ENCODE data around the gene SERP2. TPM values are rescaled to one million over a fixed set of nuclear protein-coding genes. Genes with fewer than 3 reads are reported as not detected.
A peak's percentile ranks its signal among the peaks of the same experiment; 100 is the strongest.

The SERP2 gene
- total and polyA plus RNA-seq, 2 of the 8 experiments (the other 6 are each of a cell fraction or from before 2014, with no cell fraction given), result 2.0 to 2.3 TPM

- Histone ChIP-seq H2BK5ac (ENCODE audit: low read depth, low read length) (no peak overlapping the region), H3K9ac (replicated peaks in 1 of 4; ENCODE audit: extremely low read depth in 1 of 4, low read depth in 3 of 4, low read length in 3 of 4) (no peak overlapping the region), H3K4me2 (ENCODE audit: insufficient read depth in 1 of 2, low read depth in 2 of 2, low read length in 2 of 2) (no peak overlapping the region), H3K36me3 (ENCODE audit: control insufficient read depth in 2 of 4, insufficient read depth in 4 of 4, low read length in 3 of 4) (peaks cover 6 to 24% (median 14%) of the 10 kb centered on the region in 4 experiments), H4K8ac (ENCODE audit: extremely low read depth, insufficient read depth, low read length) (no peak overlapping the region), H2BK15ac (ENCODE audit: low read length) (no peak overlapping the region), H3K9me3 (ENCODE audit: insufficient read depth in 2 of 2, low read depth in 1 of 2, low read length in 1 of 2) (no peaks in the 10 kb centered on the region; a peak in 1 of 4 replicates), H3K14ac (ENCODE audit: insufficient read length) (no peak overlapping the region), H2AFZ (ENCODE audit: low read length) (no peak overlapping the region), H3K27me3 (replicated peaks in 1 of 4; ENCODE audit: control insufficient read depth in 3 of 4, extremely low read depth in 1 of 4, insufficient read depth in 3 of 4, low read length in 3 of 4) (no peaks in the 10 kb centered on the region), H2BK12ac (ENCODE audit: low read depth, low read length) (no peak overlapping the region), H3K79me1 (ENCODE audit: low read depth, low read length) (no peaks in the 10 kb centered on the region; the same call in 1 of the 2 replicates), H4K20me1 (replicated peaks in 1 of 2; ENCODE audit: control insufficient read depth in 1 of 2, insufficient read depth in 2 of 2, low read length in 2 of 2) (peaks cover 0 to 9% of the 10 kb centered on the region in 2 experiments), H2AK5ac (ENCODE audit: low read depth, low read length) (no peak overlapping the region), H3K4me3 (ENCODE audit: extremely low read depth in 1 of 4, insufficient read depth in 2 of 4, low read depth in 3 of 4, low read length in 4 of 4) (no peak overlapping the region), H3K27ac (ENCODE audit: low read depth, low read length) (no peak overlapping the region), H3K56ac (replicated peaks; ENCODE audit: insufficient read length, low read depth, low read length) (no peak overlapping the region), H2BK20ac (ENCODE audit: low read length) (no peak overlapping the region), H4K91ac (replicated peaks; ENCODE audit: insufficient read length, low read length) (no peak overlapping the region), H4K5ac (ENCODE audit: insufficient read length, low read depth, low read length) (no peak overlapping the region), H3K23me2 (ENCODE audit: low read depth, low read length) (0 out of 2 replicates have a peak, but pooled peaks cover 2% of the 10 kb centered on the region), H3K23ac (ENCODE audit: insufficient read length) (no peak overlapping the region), H3K4me1 (replicated peaks in 1 of 4; ENCODE audit: control insufficient read depth in 3 of 4, insufficient read depth in 4 of 4, low read length in 3 of 4) (peaks cover 0 to 8% (median 5%) of the 10 kb centered on the region in 4 experiments; a peak in 5 of 7 replicates), H3K79me2 (ENCODE audit: control insufficient read depth in 1 of 2, insufficient read depth in 2 of 2, low read length in 2 of 2) (peaks cover 0 to 28% of the 10 kb centered on the region in 2 experiments; a peak in 2 of 4 replicates), H2BK120ac (replicated peaks; ENCODE audit: low read depth, low read length) (no peak overlapping the region), H3K18ac (ENCODE audit: extremely low read depth, low read length) (no peak overlapping the region), H3K4ac (replicated peaks; ENCODE audit: insufficient read length, low read depth, low read length) (no peak overlapping the region)
- DNase-seq (ENCODE audit: low read depth in 1 of 2, low spot score in 2 of 2), result peak in 1 of 2 experiments; percentile 38
- WGBS, 2 experiments (ENCODE audit: extremely low coverage in 1 of 2, insufficient coverage in 1 of 2, insufficient read length in 1 of 2, insufficient replicate concordance in 2 of 2, low coverage in 1 of 2, low lambda C conversion rate in 2 of 2, missing lambda C conversion rate in 1 of 2), result 93% methylated on average over 5 of the region's 5 CpGs; no CpG with 5 or more reads in 1 of the 2 experiments
- TF ChIP-seq ZNF274 (IDR thresholded peaks at IDR 0.05; ENCODE audit: borderline replicate concordance, extremely low read depth, low read length), result no peak
- no peak for TF ChIP-seq SP4 (IDR thresholded peaks at IDR 0.05; ENCODE audit: low read length)
- TF ChIP-seq NANOG (IDR thresholded peaks at IDR 0.05; ENCODE audit: insufficient read depth, low read depth, low read length, poor library complexity, severe bottlenecking), result no peak
- TF ChIP-seq POLR2AphosphoS5 (IDR thresholded peaks at IDR 0.05; ENCODE audit: low read depth, low read length), result peak; percentile 62; the same call in 1 of the 2 replicates
- peak in 1 of 2 experiments; percentile 76; a peak in 2 of 3 replicates for TF ChIP-seq POLR2A (IDR thresholded peaks at IDR 0.05; ENCODE audit: control extremely low read depth in 1 of 2, low read depth in 2 of 2, low read length in 2 of 2)
- no peak for TF ChIP-seq ASH2L (IDR thresholded peaks at IDR 0.05; ENCODE audit: low read length)
- no peak for TF ChIP-seq POU5F1 (IDR thresholded peaks at IDR 0.05; ENCODE audit: low read depth, low read length)
- TF ChIP-seq TEAD4 (IDR thresholded peaks at IDR 0.05; ENCODE audit: low read depth, low read length), result no peak
- no peak for TF ChIP-seq SRF (IDR thresholded peaks at IDR 0.05; ENCODE audit: low read depth, low read length)
- no peak for TF ChIP-seq GABPA (IDR thresholded peaks at IDR 0.05; ENCODE audit: borderline replicate concordance, insufficient read depth, low read length)
- no peak for TF ChIP-seq CBX8 (IDR thresholded peaks at IDR 0.05; ENCODE audit: borderline replicate concordance, low read depth, low read length)
- CTCF ChIA-PET (ENCODE audit: partially characterized antibody), result interaction anchor here (1.2 to 2.8 kb wide), 4 partner anchors 9 to 524 kb away, joined by 3 to 12 read pairs (median 4); no protein-coding TSS in a partner anchor
- POLR2A ChIA-PET (ENCODE audit: partially characterized antibody), result interaction anchor here (0.9 to 10.8 kb wide), 7 partner anchors 10 to 291 kb away, joined by 3 to 125 read pairs (median 4); no protein-coding TSS in a partner anchor
- FAIRE-seq, result no peak
These were observed 59.0 kb downstream of the SERP2 start for GRCh38 chr13:44432650-44433049.
